Fibroblast of skin of left biceps (primary cell): ENCODE results near the gene FOXF1.

Experiments
- DNase-seq, 2 experiments: peaks; one replicate each; pipeline ENCODE4 v3.0.0-alpha.2; 2013; ENCODE audit warnings: low read depth in 2 of 2

The FOXF1 gene

DNA sequence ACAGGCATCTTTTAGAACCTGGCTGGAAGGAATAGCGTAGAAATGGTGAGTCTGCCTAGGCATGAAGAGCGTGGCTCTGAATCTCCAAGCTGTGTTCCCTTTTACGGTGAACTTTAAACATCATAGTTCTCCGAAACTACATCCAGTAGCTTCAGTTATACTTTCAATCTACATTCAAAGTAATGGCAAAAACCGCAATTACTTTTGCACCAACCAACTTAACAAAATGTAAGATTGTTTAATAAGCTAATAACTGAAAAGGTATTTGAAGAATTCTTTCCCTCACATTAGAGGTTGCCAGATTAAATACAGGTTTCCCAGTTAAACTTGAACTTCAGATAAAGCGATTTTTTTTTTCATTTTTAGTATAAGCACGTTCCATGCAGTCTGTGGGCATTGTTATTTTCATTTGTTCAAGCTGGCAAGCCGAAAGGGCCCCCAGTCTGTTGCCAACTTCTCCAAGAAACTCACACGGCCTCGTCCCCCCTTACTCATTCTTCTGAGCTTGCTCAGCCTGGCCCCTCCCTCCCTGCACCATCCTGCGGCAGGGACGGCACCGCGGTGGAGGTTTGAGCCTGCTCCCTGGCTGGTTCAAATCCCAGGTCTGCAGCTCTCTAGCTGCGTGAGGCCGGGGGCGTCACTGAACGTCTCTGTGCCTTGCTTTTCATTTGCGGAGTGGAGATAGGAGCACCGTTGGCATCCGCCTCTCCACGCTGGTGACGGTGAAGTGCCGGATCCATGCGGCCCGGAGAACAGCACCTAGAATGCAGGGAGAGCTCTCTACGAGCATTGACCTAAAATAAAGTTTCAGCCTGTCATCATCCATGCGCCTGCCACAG lies 48.2 kb downstream of the FOXF1 start:
- DNase-seq, result no peak

DNA sequence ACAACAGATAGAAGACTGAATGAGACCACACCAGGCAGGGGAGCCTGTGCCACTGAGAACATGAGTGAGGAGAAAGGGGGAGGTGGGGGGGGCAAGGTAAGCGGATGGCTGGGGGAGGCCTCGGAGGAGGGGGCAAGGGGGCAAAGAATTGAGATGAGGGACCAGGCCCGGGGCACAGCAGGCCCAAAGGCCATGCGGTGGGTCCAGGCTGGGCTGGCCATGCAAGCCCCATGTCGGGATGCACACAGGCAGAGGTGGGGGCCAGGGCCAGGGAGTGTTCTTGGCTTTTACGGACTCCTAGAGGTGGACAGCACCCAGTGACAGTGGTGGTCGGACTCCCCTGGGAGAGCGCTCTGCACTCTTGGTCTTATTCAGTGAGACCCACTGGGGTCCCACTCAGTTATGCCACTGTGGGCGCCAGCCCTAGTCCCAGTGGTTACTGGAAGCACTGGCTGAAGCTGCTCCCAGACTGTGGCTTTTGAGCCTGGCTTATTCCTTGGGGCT lies 49.5 kb downstream of the FOXF1 start:
- DNase-seq, result no peak

- no peak for DNase-seq
These were observed 52.0 kb downstream of the FOXF1 start for GRCh38 chr16:86562356-86562755.

GRCh38 chr16:86563469-86564345 lies 53.4 kb downstream of the FOXF1 start:
- DNase-seq, result peak; percentile 68 to 71
